ENCODE measurements around the gene USP3.
A peak's percentile ranks its signal among the peaks of the same experiment; 100 is the strongest.

DNA sequence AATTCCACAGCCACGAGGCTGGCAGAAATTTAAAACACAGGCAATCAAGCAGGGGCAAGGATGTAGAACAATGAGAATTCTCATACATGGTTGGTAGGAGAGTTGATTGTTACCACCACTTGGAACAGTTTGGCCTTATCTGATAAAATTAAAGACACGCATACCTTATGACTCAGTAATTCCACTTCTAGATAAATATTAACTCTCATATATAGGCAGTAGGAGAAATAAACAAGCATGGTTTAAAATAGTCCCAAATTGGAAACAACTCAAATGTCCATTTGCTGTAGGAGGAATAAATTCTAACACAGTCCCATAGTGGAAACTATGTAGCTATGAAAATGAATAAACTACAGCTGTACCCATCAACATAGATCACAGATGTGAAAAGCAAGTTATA, 42.3 kb upstream of the USP3 start:
- TF ChIP-seq POLR2A (IDR thresholded peaks at IDR 0.05) = no peak
- TF ChIP-seq, protein P1, sequence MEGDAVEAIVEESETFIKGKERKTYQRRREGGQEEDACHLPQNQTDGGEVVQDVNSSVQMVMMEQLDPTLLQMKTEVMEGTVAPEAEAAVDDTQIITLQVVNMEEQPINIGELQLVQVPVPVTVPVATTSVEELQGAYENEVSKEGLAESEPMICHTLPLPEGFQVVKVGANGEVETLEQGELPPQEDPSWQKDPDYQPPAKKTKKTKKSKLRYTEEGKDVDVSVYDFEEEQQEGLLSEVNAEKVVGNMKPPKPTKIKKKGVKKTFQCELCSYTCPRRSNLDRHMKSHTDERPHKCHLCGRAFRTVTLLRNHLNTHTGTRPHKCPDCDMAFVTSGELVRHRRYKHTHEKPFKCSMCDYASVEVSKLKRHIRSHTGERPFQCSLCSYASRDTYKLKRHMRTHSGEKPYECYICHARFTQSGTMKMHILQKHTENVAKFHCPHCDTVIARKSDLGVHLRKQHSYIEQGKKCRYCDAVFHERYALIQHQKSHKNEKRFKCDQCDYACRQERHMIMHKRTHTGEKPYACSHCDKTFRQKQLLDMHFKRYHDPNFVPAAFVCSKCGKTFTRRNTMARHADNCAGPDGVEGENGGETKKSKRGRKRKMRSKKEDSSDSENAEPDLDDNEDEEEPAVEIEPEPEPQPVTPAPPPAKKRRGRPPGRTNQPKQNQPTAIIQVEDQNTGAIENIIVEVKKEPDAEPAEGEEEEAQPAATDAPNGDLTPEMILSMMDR (IDR thresholded peaks at IDR 0.05) = peak in 1 of 4 experiments; percentile 2
- TF ChIP-seq POLR2AphosphoS5 (IDR thresholded peaks at IDR 0.05) = peak; percentile 81
